Urinary bladder (tissue), 4 donors: Measurements from ENCODE around the gene HSD3B7. TPM values are rescaled to one million over a fixed set of nuclear protein-coding genes. Genes with fewer than 3 reads are reported as not detected.

Experiments
- DNase-seq: peaks from one replicate; pipeline ENCODE4 v3.0.0-alpha.2; 2015; ENCODE audit errors: extremely low spot score
- H3K27ac ChIP-seq: one replicate; pipeline ENCODE4 v1.5.1; 2013; ENCODE audit warnings: low read depth, mild to moderate bottlenecking, moderate library complexity
- H3K36me3 ChIP-seq: one replicate; pipeline ENCODE4 v1.6.1; 2013; ENCODE audit warnings: mild to moderate bottlenecking, moderate library complexity; ENCODE audit not compliant: insufficient read depth
- H3K4me1 ChIP-seq: one replicate; pipeline ENCODE4 v1.6.1; 2013; ENCODE audit warnings: mild to moderate bottlenecking, moderate library complexity; ENCODE audit not compliant: insufficient read depth
- H3K4me3 ChIP-seq: one replicate; pipeline ENCODE4 v1.5.1; 2013; ENCODE audit warnings: low read depth, low read length
- WGBS: extraction: QIAGEN DNeasy Blood & Tissue Kit; methylation state at CpG from one replicate; pipeline ENCODE4 v1.1.7; 2013; 5-methylcytosine and 5-hydroxymethylcytosine counted together
- polyA plus RNA-seq: library from polyadenylated mRNA; stranded (reverse); fragments of 200-250 nt; gene quantifications from one replicate; pipeline ENCODE4 v1.2.3, GENCODE V29; 2013
- small RNA-seq: library from RNA; depleted of rRNA; stranded (forward); fragments of <200 nt; gene quantifications from one replicate; pipeline ENCODE3, GENCODE V24; 2014
- total RNA-seq: library from RNA; depleted of rRNA; stranded (reverse); fragments of >200 nt; gene quantifications from one replicate; pipeline ENCODE4 v1.2.3, GENCODE V29; 2014
- donor health status: healthy with polysubstance abuse.
- donor health status: healthy.

The HSD3B7 gene
- total and polyA plus RNA-seq, 2 donors, result 11.0 to 20.3 TPM

DNA sequence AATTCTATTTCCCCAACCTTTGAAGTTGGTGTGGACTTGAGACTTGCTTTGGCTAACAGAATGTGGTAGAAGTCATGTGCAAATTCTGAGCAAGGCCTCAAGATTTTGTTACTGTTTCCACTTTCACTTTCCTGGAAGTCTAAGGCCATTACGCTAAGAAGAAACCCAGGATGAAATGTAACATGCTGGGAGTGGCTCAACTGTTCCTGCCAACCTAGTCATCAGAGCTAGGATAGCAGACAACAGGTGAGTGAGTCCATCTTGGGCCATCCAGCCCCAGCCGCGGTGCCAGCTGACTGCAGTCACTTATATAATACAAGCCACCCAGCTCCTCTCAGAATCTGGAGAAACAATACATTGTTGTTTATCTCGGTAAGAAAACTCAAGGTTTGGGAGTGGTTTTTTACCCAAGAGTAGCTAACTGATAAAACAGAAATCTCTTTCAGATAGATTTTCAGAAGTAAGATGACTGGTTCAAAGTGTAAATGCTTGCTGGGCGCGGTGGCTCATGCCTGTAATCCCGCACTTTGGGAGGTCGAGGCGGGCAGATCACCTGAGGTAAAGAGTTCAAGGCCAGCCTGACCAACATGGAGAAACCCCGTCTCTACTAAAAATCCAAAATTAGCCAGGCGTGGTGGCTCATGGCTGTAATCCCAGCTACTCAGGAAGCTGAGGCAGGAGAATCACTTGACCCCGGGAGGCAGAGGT is 37.7 kb downstream of the HSD3B7 start:
- WGBS, result 82% methylated on average over 12 of the region's 12 CpGs
- Histone ChIP-seq H3K4me1 (no peaks in the 10 kb centered on the region), H3K27ac (no peak overlapping the region), H3K36me3 (no peaks in the 10 kb centered on the region), H3K4me3 (no peak overlapping the region)
- no peak for DNase-seq

DNA sequence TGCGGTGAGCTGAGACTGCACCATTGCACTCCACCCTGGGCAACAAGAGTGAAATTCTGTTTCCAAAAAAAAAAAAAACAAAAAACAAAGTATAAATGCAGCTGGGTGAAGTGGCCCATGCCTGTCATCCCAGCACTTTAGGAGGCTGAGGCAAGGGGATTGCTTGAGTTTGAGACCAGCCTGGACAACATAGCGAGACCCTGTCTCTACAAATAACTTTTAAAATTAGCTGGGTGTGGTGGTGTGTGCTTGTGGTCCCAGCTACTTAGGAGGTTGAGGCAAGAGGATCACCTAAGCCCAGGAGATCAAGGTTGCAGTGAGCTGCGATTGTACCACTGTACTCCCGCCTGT is 38.2 kb downstream of the HSD3B7 start:
- WGBS, result 90% methylated on average over 4 of the region's 4 CpGs
- H3K36me3 ChIP-seq, result no peaks in the 10 kb centered on the region
- no peaks in the 10 kb centered on the region for H3K4me1 ChIP-seq
- H3K27ac ChIP-seq, result no peak overlapping the region
- DNase-seq, result no peak
- no peak overlapping the region for H3K4me3 ChIP-seq

DNA sequence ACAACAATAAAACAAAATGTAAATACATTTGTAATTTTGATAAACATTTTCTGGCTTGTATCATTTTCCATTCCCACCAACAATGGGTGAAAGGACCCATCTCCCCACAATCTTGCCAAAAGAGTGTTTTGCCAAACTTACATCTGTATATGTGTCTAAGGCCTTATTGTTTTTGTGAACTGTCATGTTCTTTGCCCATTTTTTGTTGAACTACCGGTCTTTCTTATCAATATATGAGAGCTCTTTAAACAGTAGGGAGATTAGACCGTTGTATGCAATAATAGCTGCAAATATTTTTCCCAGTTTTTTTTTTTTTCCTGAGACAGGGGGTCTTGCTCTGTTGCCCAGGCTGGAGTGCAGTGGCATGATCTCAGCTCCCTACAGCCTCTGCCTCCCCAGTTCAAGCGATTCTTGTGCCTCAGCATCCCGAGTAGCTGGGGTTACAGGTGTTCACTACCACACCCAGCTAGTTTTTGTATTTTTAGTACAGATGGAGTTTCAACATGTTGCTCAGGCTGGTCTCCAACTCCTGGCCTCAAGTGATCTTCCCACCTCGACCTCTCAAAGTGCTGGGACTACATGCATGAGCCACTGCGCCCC is 38.7 kb downstream of the HSD3B7 start:
- Histone ChIP-seq H3K27ac (no peak overlapping the region), H3K4me1 (no peaks in the 10 kb centered on the region), H3K4me3 (no peak overlapping the region), H3K36me3 (no peaks in the 10 kb centered on the region)
- DNase-seq, result no peak
- 64% methylated on average over 6 of the region's 6 CpGs for WGBS

DNA sequence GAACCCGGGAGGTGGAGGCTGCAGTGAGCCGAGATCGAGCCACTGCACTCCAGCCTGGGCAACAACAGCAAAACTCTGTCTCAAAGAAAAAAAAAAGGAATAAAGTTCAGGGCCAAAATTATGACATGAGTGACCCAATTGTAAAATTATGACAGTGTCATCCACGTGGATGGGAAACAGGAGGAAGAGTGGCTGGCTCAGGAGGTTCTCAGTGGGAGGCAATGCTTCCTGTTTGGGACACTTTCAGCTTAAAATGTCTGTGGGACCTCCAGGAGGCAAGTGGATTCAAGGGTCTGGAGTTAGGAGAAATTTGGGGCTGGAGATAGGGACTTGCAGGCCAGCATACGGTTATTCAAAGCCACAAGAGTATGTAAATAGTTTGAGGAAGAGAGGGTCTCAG is 40.3 kb downstream of the HSD3B7 start:
- no peak overlapping the region for H3K4me3 ChIP-seq
- H3K27ac ChIP-seq, result no peak overlapping the region
- WGBS, result 79% methylated on average over 5 of the region's 5 CpGs
- H3K36me3 ChIP-seq, result no peaks in the 10 kb centered on the region
- H3K4me1 ChIP-seq, result no peaks in the 10 kb centered on the region
- DNase-seq, result no peak

DNA sequence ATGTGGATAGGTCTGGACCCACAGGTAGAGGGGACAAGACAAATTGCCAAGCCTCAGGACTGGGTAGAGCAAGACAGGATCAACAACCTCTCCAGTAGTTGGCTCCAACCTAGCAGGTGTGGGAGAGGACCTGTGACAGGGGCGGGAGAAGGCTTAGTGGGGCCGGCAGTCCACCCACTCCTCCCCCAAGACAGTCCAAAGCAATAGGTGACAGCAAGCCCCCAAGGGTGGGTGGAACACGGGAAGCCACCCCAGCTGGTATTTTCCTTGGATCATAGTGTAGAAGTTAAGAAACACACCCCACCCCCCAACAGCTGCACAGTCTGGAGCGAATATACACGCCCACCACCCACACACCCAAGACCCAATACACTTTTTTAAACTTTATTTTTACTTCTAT is 44.3 kb downstream of the HSD3B7 start:
- H3K27ac ChIP-seq, result no peak overlapping the region
- no peaks in the 10 kb centered on the region for H3K4me1 ChIP-seq
- H3K36me3 ChIP-seq, result no peaks in the 10 kb centered on the region
- no peak for DNase-seq
- H3K4me3 ChIP-seq, result no peak overlapping the region
- 77% methylated on average over 5 of the region's 5 CpGs for WGBS

DNA sequence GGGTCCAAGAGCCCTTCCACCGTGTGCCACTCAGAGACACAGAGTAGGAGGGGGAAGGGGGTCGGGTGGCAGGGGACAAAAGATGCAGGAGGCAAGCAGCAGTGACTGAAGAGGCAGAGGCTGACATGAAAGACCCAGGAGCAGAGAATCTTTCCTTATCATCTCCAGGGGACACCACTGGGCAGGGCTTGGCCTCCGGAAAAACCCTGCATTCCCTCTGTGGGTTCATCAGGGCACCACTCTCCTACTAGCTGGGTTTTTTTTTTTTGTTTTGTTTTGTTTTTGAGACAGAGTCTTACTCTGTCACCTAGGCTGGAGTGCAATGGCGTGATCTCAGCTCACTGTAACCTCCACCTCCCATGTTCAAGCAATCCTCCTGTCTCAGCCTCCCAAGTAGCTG is 46.3 kb downstream of the HSD3B7 start:
- no peak overlapping the region for H3K27ac ChIP-seq
- no peak overlapping the region for H3K4me3 ChIP-seq
- H3K36me3 ChIP-seq, result no peaks in the 10 kb centered on the region
- no peak for DNase-seq
- WGBS, result 79% methylated on average over 4 of the region's 4 CpGs
- no peaks in the 10 kb centered on the region for H3K4me1 ChIP-seq

DNA sequence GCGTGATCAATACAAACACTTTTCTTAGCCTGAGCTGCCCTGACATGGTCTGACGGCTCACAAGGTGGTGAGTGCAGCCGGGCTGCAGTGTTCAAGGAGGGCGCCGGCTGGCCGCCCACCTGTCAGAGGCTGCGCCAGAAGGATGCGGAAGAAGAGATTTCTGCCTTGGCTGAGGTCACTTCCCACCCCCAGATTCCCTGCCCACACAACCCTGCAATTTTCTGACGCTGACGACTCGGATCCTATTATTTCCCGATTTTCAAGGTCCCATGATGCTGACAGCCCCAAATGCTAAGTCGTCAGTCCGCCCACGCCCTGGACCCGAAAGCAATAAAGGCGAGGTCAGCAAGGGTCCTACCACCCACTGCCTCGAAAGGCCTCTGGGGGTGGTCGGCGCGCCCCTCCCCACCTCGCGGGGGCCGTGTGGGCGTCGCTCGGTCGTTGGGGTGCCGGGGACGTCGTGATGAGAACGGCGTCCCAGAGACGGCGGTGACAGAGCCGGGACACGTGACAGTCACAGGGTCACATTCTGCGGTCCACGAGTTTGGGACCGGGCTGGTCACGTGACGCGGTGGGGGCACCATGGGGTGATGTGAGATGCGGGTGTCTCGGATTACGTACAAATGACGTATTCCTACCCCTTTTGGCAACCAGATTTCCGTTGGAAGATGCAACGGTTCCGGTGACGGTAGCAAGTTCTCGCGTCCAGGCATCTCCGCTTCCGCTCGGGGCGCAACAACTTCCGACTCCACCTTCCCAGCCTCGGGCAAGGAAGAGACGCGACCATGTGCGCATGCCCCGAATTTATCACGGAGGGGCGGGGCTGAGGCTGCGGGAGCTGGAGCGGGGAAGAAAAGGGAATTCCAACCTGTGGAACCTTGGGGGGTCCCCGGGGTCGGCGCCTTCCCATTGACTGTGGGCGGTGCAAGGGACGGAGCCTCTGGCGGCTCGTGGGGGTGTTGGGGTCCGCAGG is 48.0 kb downstream of the HSD3B7 start, which contains the start of gene STX4:
TSS of gene STX4 (plus strand) at position 823 of the 973 bp plus-strand sequence. CDS start 248 bp downstream, outside the sequence.
- DNase-seq, result peak; percentile 96
- under 1% methylated on average over 75 of the region's 75 CpGs for WGBS
- peak within 1 kb of the TSS; percentile 90 for H3K4me3 ChIP-seq
- H3K27ac ChIP-seq, result peak within 1 kb of the TSS; percentile 88
- no peaks in the 10 kb centered on the region for H3K36me3 ChIP-seq
- no peaks in the 10 kb centered on the region for H3K4me1 ChIP-seq

DNA sequence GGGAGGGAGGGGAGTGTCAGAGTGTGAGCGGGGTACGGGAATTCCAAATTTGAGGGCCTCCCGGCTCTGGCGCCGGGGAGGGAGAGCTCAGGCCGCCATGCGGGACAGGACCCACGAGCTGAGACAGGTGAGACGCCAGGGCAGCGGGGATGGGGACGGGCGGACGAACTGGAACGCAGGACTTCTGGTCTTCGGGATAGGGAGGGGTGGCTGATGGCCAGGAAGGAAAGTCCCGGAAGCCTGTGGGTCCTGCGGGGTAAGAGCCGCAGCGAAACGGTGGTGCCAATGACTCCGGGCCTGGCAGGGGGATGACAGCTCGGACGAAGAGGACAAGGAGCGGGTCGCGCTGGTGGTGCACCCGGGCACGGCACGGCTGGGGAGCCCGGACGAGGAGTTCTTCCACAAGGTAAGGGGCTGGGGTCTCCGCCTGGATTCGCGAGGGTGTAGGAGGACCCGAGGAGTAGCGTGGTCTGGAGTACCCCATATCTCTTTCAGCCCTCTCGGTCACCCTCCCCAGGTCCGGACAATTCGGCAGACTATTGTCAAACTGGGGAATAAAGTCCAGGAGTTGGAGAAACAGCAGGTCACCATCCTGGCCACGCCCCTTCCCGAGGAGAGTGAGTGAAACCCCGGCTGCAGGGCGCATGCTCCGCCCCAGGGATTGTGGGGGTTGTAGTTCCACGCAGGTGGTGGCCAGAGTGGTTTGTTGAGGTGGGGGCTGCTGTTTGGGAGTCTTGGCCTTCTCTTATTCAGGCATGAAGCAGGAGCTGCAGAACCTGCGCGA is 48.9 kb downstream of the HSD3B7 start:
- DNase-seq, result peak; percentile 57
- Histone ChIP-seq H3K4me3 (peak overlapping the region; percentile 90), H3K36me3 (no peaks in the 10 kb centered on the region), H3K4me1 (no peaks in the 10 kb centered on the region), H3K27ac (peak overlapping the region; percentile 75)
- WGBS, result under 1% methylated on average over 47 of the region's 47 CpGs

DNA sequence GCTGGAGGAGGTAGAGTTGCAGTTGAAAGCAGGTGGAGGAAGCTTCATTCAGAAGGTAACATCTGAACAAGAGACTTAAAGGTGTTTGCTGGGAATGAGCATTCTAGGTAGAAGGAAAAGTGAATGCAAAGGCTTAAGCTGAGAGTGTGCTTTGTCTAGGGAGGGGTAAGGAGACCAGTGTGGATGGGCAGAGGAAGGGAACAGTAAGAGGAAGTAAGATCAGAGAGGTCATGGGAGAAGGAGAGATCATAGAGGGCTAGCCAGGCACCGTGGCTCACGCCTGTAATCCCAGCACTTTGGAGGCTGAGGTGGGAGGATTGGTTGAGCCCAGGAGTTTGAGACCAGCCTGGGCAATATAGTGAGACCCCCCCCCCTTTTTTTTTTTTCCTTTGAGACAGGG is 51.7 kb downstream of the HSD3B7 start:
- H3K4me3 ChIP-seq, result no peak overlapping the region
- H3K4me1 ChIP-seq, result no peaks in the 10 kb centered on the region
- no peak overlapping the region for H3K27ac ChIP-seq
- 61% methylated on average over 2 of the region's 2 CpGs for WGBS
- H3K36me3 ChIP-seq, result no peaks in the 10 kb centered on the region
- no peak for DNase-seq

Small RNAs within 50 kb of the gene (small RNA-seq; reads per million reads assigned to genes)
- gene AC135048.1, result not detected

Other genes with a start within 250 kb of the HSD3B7 start
- gene PHKG2, start 236.8 kb upstream of the HSD3B7 start, total RNA-seq, result 9.1 TPM
- 28.9 TPM for gene PHKG2, start 236.8 kb upstream of the HSD3B7 start, polyA plus RNA-seq
- 1.3 TPM for gene CFAP119, start 223.1 kb upstream of the HSD3B7 start, total RNA-seq
- gene CFAP119, start 223.1 kb upstream of the HSD3B7 start, polyA plus RNA-seq, result 3.1 TPM
- 47.3 TPM for gene RNF40, start 222.9 kb upstream of the HSD3B7 start, total RNA-seq
- 57.6 TPM for gene RNF40, start 222.9 kb upstream of the HSD3B7 start, polyA plus RNA-seq
- 7.2 TPM for gene ZNF629, start 198.0 kb upstream of the HSD3B7 start, total RNA-seq
- 11.2 TPM for gene ZNF629, start 198.0 kb upstream of the HSD3B7 start, polyA plus RNA-seq
- gene BCL7C, start 91.1 kb upstream of the HSD3B7 start, total RNA-seq, result 31.7 TPM
- gene BCL7C, start 91.1 kb upstream of the HSD3B7 start, polyA plus RNA-seq, result 33.2 TPM
- gene CTF1, start 88.6 kb upstream of the HSD3B7 start, total RNA-seq, result 2.1 TPM
- gene CTF1, start 88.6 kb upstream of the HSD3B7 start, polyA plus RNA-seq, result 16.8 TPM
- gene FBXL19, start 61.6 kb upstream of the HSD3B7 start, total RNA-seq, result 9.6 TPM
- 15.2 TPM for gene FBXL19, start 61.6 kb upstream of the HSD3B7 start, polyA plus RNA-seq
- 16.7 TPM for gene ORAI3, start 36.1 kb upstream of the HSD3B7 start, total RNA-seq
- gene ORAI3, start 36.1 kb upstream of the HSD3B7 start, polyA plus RNA-seq, result 39.7 TPM
- 2.9 TPM for gene SETD1A, start 27.5 kb upstream of the HSD3B7 start, total RNA-seq
- gene SETD1A, start 27.5 kb upstream of the HSD3B7 start, polyA plus RNA-seq, result 14.6 TPM
- gene STX1B, start 25.4 kb downstream of the HSD3B7 start, total RNA-seq, result 0.74 TPM
- 0.47 TPM for gene STX1B, start 25.4 kb downstream of the HSD3B7 start, polyA plus RNA-seq
- gene STX4, start 48.4 kb downstream of the HSD3B7 start, total RNA-seq, result 18.0 TPM
- gene STX4, start 48.4 kb downstream of the HSD3B7 start, polyA plus RNA-seq, result 68.2 TPM
- gene ZNF668, start 89.0 kb downstream of the HSD3B7 start, total RNA-seq, result 4.5 TPM
- 10.7 TPM for gene ZNF668, start 89.0 kb downstream of the HSD3B7 start, polyA plus RNA-seq
- 9.4 TPM for gene ZNF646, start 89.2 kb downstream of the HSD3B7 start, total RNA-seq
- gene ZNF646, start 89.2 kb downstream of the HSD3B7 start, polyA plus RNA-seq, result 11.5 TPM
- gene PRSS53, start 103.7 kb downstream of the HSD3B7 start, total RNA-seq, result 1.1 TPM
- gene PRSS53, start 103.7 kb downstream of the HSD3B7 start, polyA plus RNA-seq, result 4.7 TPM
- 43.8 TPM for gene VKORC1, start 109.6 kb downstream of the HSD3B7 start, total RNA-seq
- 210 TPM for gene VKORC1, start 109.6 kb downstream of the HSD3B7 start, polyA plus RNA-seq
- 10.4 TPM for gene BCKDK, start 123.2 kb downstream of the HSD3B7 start, total RNA-seq
- gene BCKDK, start 123.2 kb downstream of the HSD3B7 start, polyA plus RNA-seq, result 56.0 TPM
- 41.2 TPM for gene KAT8, start 132.5 kb downstream of the HSD3B7 start, total RNA-seq
- gene KAT8, start 132.5 kb downstream of the HSD3B7 start, polyA plus RNA-seq, result 64.5 TPM
- 1.6 TPM for gene PRSS8, start 150.5 kb downstream of the HSD3B7 start, total RNA-seq
- 1.6 TPM for gene PRSS8, start 150.5 kb downstream of the HSD3B7 start, polyA plus RNA-seq
- gene PRSS36, start 164.9 kb downstream of the HSD3B7 start, total RNA-seq, result 2.0 TPM
- 2.6 TPM for gene PRSS36, start 164.9 kb downstream of the HSD3B7 start, polyA plus RNA-seq
- gene FUS, start 194.9 kb downstream of the HSD3B7 start, total RNA-seq, result 81.6 TPM
- 159 TPM for gene FUS, start 194.9 kb downstream of the HSD3B7 start, polyA plus RNA-seq
- gene PYCARD, start 217.6 kb downstream of the HSD3B7 start, total RNA-seq, result 21.7 TPM
- gene PYCARD, start 217.6 kb downstream of the HSD3B7 start, polyA plus RNA-seq, result 34.9 TPM
- 2.5 TPM for gene TRIM72, start 228.9 kb downstream of the HSD3B7 start, total RNA-seq
- gene TRIM72, start 228.9 kb downstream of the HSD3B7 start, polyA plus RNA-seq, result 0.05 TPM
- not detected for gene PYDC1, start 231.9 kb downstream of the HSD3B7 start, total RNA-seq
- gene PYDC1, start 231.9 kb downstream of the HSD3B7 start, polyA plus RNA-seq, result not detected